HG03442 (cell line): Measurements from ENCODE around the gene GALNT17.

Experiments
- ATAC-seq: cut with Tn5 transposase; IDR thresholded peaks from one replicate; pipeline ENCODE4 v1.9.1; 2021; ENCODE audit warnings: mild to moderate bottlenecking, moderate library complexity; ENCODE audit not compliant: unreplicated experiment

Gene GALNT17

GRCh38 chr7:71657386-71657785 is 525.4 kb downstream of the GALNT17 start:
- ATAC-seq, result no peak

GRCh38 chr7:71659622-71660021 is 527.7 kb downstream of the GALNT17 start:
- no peak for ATAC-seq

GRCh38 chr7:71661671-71662224 is 529.8 kb downstream of the GALNT17 start:
- ATAC-seq, result no peak

- no peak for ATAC-seq
Measured at GRCh38 chr7:71665716-71666115, 533.8 kb downstream of the GALNT17 start.

GRCh38 chr7:71668572-71668971 is 536.6 kb downstream of the GALNT17 start:
- no peak for ATAC-seq

- no peak for ATAC-seq
Measured at GRCh38 chr7:71679480-71679879, 547.5 kb downstream of the GALNT17 start.

GRCh38 chr7:71682181-71682580 is 550.2 kb downstream of the GALNT17 start:
- no peak for ATAC-seq

GRCh38 chr7:71682841-71683781 is 551.2 kb downstream of the GALNT17 start:
- no peak for ATAC-seq

GRCh38 chr7:71687286-71687685 is 555.3 kb downstream of the GALNT17 start:
- ATAC-seq, result no peak

- no peak for ATAC-seq
Measured at GRCh38 chr7:71687831-71688599, 556.1 kb downstream of the GALNT17 start.

- no peak for ATAC-seq
Measured at GRCh38 chr7:71691538-71691937, 559.6 kb downstream of the GALNT17 start.

- no peak for ATAC-seq
Measured at GRCh38 chr7:71694665-71695064, 562.7 kb downstream of the GALNT17 start.

- no peak for ATAC-seq
Measured at GRCh38 chr7:71695186-71695585, 563.2 kb downstream of the GALNT17 start.

- ATAC-seq, result no peak
Measured at GRCh38 chr7:71696511-71696910, 564.6 kb downstream of the GALNT17 start.

GRCh38 chr7:71697400-71697799 is 565.5 kb downstream of the GALNT17 start:
- no peak for ATAC-seq

GRCh38 chr7:71705217-71705616 is 573.3 kb downstream of the GALNT17 start:
- ATAC-seq, result no peak

GRCh38 chr7:71705901-71706596 is 574.1 kb downstream of the GALNT17 start:
- ATAC-seq, result no peak

GRCh38 chr7:71706597-71706975 is 574.6 kb downstream of the GALNT17 start:
- ATAC-seq, result no peak

- ATAC-seq, result no peak
Measured at GRCh38 chr7:71707041-71707440, 575.1 kb downstream of the GALNT17 start.

GRCh38 chr7:71708710-71709109 is 576.8 kb downstream of the GALNT17 start:
- no peak for ATAC-seq

- no peak for ATAC-seq
Measured at GRCh38 chr7:71710442-71710841, 578.5 kb downstream of the GALNT17 start.
